Esophagus muscularis mucosa (tissue), 4 donors: ENCODE data around the gene WWTR1. TPM values are rescaled to one million over a fixed set of nuclear protein-coding genes. Genes with fewer than 3 reads are reported as not detected.

Experiments
- DNase-seq: peaks from one replicate; pipeline ENCODE4 v3.0.0-alpha.2; 2017; ENCODE audit errors: extremely low spot score
- H3K27ac ChIP-seq, 4 donors: fragments of 200-600 bp; sonication (generic); replicated peaks in 1 of 4; 1 replicate in 3 of 4; 2 replicates in 1 of 4; pipeline ENCODE4 v1.5.1; 2016 to 2019; ENCODE audit warnings: mild to moderate bottlenecking in 1 of 4
- H3K27me3 ChIP-seq, 4 donors: fragments of 200-600 bp; sonication (generic); one replicate each; pipeline versions ENCODE4 v1.5.1 to v1.6.0; 2016 to 2019
- H3K36me3 ChIP-seq, 4 donors: fragments of 200-600 bp; sonication (generic); one replicate each; pipeline ENCODE4 v1.5.1; 2016 to 2019
- H3K4me1 ChIP-seq, 4 donors: fragments of 200-600 bp; sonication (generic); one replicate each; pipeline ENCODE4 v1.5.1; 2016 to 2019
- H3K4me3 ChIP-seq, 4 donors: fragments of 200-600 bp; sonication (generic); 1 replicate in 2 of 4; 2 replicates in 2 of 4; pipeline ENCODE4 v1.5.1; 2016 to 2019; ENCODE audit warnings: mild to moderate bottlenecking in 4 of 4, moderate library complexity in 1 of 4
- H3K9me3 ChIP-seq, 4 donors: fragments of 200-600 bp; sonication (generic); 1 replicate in 3 of 4; 2 replicates in 1 of 4; pipeline ENCODE4 v1.5.1; 2016 to 2019
- EP300 ChIP-seq: sonication (generic); formaldehyde crosslinking; IDR thresholded peaks from one replicate; pipeline ENCODE4 v1.6.1; 2017; ENCODE audit warnings: antibody characterized with exemption
- POLR2A ChIP-seq: fragments of 450-650 bp; IDR thresholded peaks from one replicate; pipeline ENCODE4 v1.6.1; 2017; ENCODE audit warnings: antibody characterized with exemption, moderate library complexity, mild to moderate bottlenecking, low read depth
- POLR2AphosphoS5 ChIP-seq, 2 donors: sonication (generic); formaldehyde crosslinking; IDR thresholded peaks; one replicate each; pipeline ENCODE4 v1.6.1; 2017; ENCODE audit warnings: antibody characterized with exemption in 2 of 2
- WGBS: methylation state at CpG from one replicate; pipeline ENCODE4 v1.1.5; 2018; 5-methylcytosine and 5-hydroxymethylcytosine counted together
- intact Hi-C: fragments of 100-400 bp; cut with DNase I; formaldehyde crosslinking; loops from one replicate; pipeline ENCODE4 v1.15.1; 2023
- total RNA-seq, 4 donors: library from RNA; depleted of rRNA; stranded (reverse); fragments of >200 nt; gene quantifications; one replicate each; pipeline versions ENCODE4 v1.1.0 to v1.2.1, GENCODE V29; 2016
- TF ChIP-seq, protein P1 (sequence below), 3 experiments: fragments of 200-600 bp in 2 of 3; fragments of 450-650 bp in 1 of 3; sonication (generic) in 2 of 3; IDR thresholded peaks; one replicate each; pipeline ENCODE4 v1.5.1; 2017 to 2019; ENCODE audit warnings: antibody characterized with exemption in 3 of 3, mild to moderate bottlenecking in 2 of 3, moderate library complexity in 1 of 3

Gene WWTR1
- total RNA-seq, 4 donors from 2014 or later = 346 to 535 (median 463) TPM

DNA sequence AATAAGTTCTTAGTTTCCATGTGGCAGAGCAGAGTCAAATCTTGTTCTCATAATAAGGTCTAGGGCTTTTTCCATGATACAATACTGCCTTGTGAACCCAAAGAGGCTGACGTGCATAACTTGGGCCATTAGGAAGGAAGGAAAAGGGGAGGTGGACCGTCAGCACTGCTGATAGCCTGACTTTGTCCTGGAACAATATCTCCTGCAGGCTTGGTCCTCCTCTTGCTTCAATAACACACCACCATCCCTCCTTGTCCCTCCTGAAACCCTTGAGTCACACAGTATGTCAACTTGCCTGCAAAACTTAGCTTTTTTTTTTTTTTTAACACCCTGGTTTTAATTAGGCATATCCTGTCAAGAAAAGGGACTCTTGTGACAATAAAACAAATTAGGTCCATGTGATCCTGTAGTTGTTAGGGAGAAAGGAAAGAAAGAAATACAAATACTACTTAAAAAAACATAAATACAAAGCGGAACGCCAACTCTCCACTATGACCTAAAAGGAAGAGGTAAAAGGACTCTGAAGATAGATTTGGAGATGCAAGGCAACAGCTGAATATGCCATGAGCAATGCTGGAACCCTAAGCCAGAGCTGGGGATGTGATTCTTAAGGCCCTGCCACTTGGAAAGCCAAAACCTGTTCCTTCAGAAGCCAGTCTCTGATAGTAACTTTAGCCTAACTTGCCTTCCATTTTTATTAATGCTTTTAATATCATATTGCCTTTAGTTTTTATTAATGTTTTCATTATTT is 67.0 kb downstream of the WWTR1 start:
- WGBS = 65% methylated on average over 4 of the region's 4 CpGs
- Histone ChIP-seq H3K27me3 (no peaks in the 10 kb centered on the region), H3K27ac (peak overlapping the region in 3 of 4 donors; percentile 1 to 35 (median 7)), H3K4me1 (peaks cover 47 to 84% (median 76%) of the 10 kb centered on the region in 4 donors), H3K4me3 (no peak overlapping the region), H3K36me3 (no peaks in the 10 kb centered on the region), H3K9me3 (no peaks in the 10 kb centered on the region)
- no peak for DNase-seq
- TF ChIP-seq POLR2A (no peak), POLR2AphosphoS5 (IDR thresholded peaks at IDR 0.05) (no peak), EP300 (no peak)
- TF ChIP-seq, protein P1, sequence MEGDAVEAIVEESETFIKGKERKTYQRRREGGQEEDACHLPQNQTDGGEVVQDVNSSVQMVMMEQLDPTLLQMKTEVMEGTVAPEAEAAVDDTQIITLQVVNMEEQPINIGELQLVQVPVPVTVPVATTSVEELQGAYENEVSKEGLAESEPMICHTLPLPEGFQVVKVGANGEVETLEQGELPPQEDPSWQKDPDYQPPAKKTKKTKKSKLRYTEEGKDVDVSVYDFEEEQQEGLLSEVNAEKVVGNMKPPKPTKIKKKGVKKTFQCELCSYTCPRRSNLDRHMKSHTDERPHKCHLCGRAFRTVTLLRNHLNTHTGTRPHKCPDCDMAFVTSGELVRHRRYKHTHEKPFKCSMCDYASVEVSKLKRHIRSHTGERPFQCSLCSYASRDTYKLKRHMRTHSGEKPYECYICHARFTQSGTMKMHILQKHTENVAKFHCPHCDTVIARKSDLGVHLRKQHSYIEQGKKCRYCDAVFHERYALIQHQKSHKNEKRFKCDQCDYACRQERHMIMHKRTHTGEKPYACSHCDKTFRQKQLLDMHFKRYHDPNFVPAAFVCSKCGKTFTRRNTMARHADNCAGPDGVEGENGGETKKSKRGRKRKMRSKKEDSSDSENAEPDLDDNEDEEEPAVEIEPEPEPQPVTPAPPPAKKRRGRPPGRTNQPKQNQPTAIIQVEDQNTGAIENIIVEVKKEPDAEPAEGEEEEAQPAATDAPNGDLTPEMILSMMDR (IDR thresholded peaks at IDR 0.05) = no peak
- intact Hi-C loops = no loop called here

DNA sequence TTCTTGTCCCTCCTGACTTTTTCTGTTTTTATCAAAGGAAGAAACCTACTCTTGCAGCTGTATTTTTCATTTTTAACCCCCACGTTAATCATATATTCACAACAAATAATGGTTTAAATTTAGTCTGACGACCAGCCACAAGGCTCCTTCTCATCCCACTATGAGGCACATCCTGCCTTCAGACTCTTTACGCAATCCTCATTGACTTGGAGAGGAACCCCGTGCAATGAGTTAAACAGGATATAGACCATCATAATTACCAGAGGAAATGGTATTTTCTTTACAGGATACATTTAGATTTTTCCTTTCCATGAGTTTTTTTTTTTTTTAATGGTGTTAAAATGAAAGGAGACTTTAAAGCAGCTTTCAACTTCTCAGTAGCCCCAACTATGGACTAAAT is 68.5 kb downstream of the WWTR1 start:
- Histone ChIP-seq H3K4me3 (no peak overlapping the region), H3K27ac (peak overlapping the region in 3 of 4 donors; percentile 39 to 50 (median 42)), H3K9me3 (no peaks in the 10 kb centered on the region), H3K27me3 (no peaks in the 10 kb centered on the region), H3K36me3 (no peaks in the 10 kb centered on the region), H3K4me1 (peaks cover 47 to 91% (median 84%) of the 10 kb centered on the region in 4 donors)
- intact Hi-C loops = no loop called here
- WGBS = 35% methylated on average over 4 of the region's 4 CpGs
- TF ChIP-seq POLR2A (no peak), EP300 (no peak), POLR2AphosphoS5 (IDR thresholded peaks at IDR 0.05) (peak in 1 of 2 donors; percentile 12)
- DNase-seq = no peak

DNA sequence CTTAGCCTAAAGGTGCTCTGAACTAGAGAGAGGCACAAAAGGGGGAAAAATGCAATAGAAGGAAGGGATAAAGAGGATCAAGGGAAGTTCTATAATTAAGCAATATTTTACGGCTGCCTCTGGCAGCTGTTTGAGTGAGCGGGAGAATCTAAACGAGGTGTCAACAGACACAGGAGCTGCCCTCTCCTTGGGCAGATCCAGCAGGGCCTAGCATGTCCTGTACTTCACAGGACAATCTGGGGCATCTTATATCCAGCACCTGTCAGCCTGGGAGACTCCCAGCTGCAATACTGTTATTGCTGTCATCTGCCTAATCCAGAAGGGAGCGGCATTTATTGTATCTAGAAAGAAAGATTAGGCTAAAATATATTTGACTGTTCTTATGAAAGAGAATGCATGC is 68.9 kb downstream of the WWTR1 start:
- no peak for DNase-seq
- Histone ChIP-seq H3K4me1 (peaks cover 51 to 93% (median 86%) of the 10 kb centered on the region in 4 donors), H3K9me3 (no peaks in the 10 kb centered on the region), H3K27me3 (no peaks in the 10 kb centered on the region), H3K27ac (peak overlapping the region; percentile 32 to 50 (median 40)), H3K36me3 (no peaks in the 10 kb centered on the region), H3K4me3 (no peak overlapping the region)
- intact Hi-C loops = no loop called here
- TF ChIP-seq POLR2AphosphoS5 (IDR thresholded peaks at IDR 0.05) = no peak
- TF ChIP-seq POLR2A = no peak
- WGBS = 46% methylated on average over 4 of the region's 4 CpGs

DNA sequence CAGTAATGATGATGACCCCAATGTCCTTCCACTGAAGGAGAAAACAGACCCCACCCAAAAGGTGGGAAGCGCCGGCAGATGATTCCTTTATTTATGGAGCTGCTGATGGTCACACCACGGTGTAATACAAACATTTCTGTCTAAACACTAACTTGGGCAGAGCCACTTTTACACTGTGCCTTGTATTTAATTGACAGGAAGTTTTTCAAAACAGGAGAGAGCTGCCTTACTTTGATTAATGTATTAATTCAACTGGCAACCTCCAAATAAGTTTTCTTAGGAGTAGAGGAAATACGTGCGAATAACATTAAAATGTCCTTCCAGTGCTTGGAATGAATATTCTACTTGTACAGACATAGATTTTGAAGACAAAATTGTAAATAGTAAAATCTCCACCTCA is 70.4 kb downstream of the WWTR1 start:
- no peak overlapping the region for H3K4me3 ChIP-seq
- H3K9me3 ChIP-seq = no peaks in the 10 kb centered on the region
- WGBS = 48% methylated on average over 5 of the region's 5 CpGs
- TF ChIP-seq EP300 (no peak), POLR2A (no peak), POLR2AphosphoS5 (IDR thresholded peaks at IDR 0.05) (no peak)
- TF ChIP-seq, protein P1 (IDR thresholded peaks at IDR 0.05) = no peak
- no peak for DNase-seq
- H3K27ac ChIP-seq = peak overlapping the region in 3 of 4 donors; percentile 11 to 30 (median 17)
- no peaks in the 10 kb centered on the region for H3K36me3 ChIP-seq
- H3K4me1 ChIP-seq = peaks cover 55 to 93% (median 90%) of the 10 kb centered on the region in 4 donors
- no peaks in the 10 kb centered on the region for H3K27me3 ChIP-seq
- intact Hi-C loops = no loop called here

DNA sequence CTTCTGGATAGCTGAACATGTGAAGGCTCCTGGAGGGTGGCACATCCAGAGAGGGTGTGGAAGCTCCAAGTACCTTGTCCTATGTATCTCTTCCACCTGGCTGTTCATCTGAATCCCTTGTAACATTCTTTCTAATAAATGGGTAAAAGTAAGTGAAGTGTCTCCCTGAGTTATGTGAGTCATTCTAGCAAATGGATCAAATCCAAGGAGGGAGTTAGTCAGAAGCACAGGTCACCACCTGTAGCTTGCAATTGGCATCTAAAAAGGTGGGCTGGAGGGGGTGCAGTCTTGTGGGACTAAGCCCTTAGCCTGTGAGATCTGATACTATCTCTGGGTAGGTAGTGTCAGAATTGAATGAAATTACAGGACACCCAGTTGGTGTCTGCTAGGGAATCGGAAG is 71.0 kb downstream of the WWTR1 start:
- H3K9me3 ChIP-seq = no peaks in the 10 kb centered on the region
- H3K27ac ChIP-seq = peak overlapping the region in 2 of 4 donors; percentile 11 to 30
- WGBS = 90% methylated on average over 1 of the region's 1 CpG
- no peak overlapping the region for H3K4me3 ChIP-seq
- H3K4me1 ChIP-seq = peaks cover 55 to 93% (median 90%) of the 10 kb centered on the region in 4 donors
- H3K36me3 ChIP-seq = no peaks in the 10 kb centered on the region
- intact Hi-C loops = no loop called here
- TF ChIP-seq, protein P1 (IDR thresholded peaks at IDR 0.05) = no peak
- TF ChIP-seq POLR2AphosphoS5 (IDR thresholded peaks at IDR 0.05) (no peak), EP300 (no peak), POLR2A (no peak)
- no peaks in the 10 kb centered on the region for H3K27me3 ChIP-seq
- DNase-seq = no peak

DNA sequence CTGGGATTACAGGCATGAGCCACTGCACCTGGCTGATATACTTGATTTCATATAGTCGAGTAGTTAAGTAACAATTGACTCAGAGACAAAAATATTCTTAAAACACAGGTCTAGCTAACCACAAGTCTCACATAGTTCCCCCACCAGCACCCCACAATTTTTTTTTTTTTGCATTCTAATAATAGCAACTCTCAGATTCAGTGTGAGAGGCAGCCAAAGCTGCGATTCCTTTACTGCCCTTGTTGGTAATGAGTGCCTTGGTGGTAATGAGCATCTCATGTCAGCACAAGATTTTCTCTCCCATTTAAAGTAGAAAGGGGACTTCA is 72.5 kb downstream of the WWTR1 start:
- Histone ChIP-seq H3K9me3 (no peaks in the 10 kb centered on the region), H3K36me3 (no peaks in the 10 kb centered on the region), H3K4me3 (no peak overlapping the region), H3K27me3 (no peaks in the 10 kb centered on the region), H3K27ac (no peak overlapping the region), H3K4me1 (peaks cover 61 to 95% (median 92%) of the 10 kb centered on the region in 4 donors)
- TF ChIP-seq EP300 = no peak
- TF ChIP-seq, protein P1 (IDR thresholded peaks at IDR 0.05) = no peak
- TF ChIP-seq POLR2A = no peak
- no peak for TF ChIP-seq POLR2AphosphoS5 (IDR thresholded peaks at IDR 0.05)
- WGBS = 56% methylated on average over 2 of the region's 2 CpGs
- DNase-seq = no peak
- intact Hi-C loops = no loop called here
